ENCODE data around the gene SPSB1. TPM values are rescaled to one million over a fixed set of nuclear protein-coding genes. Genes with fewer than 3 reads are reported as not detected.

The SPSB1 gene
- total RNA-seq, 4 donors from 2014 or later: 40.0 to 82.1 (median 52.6) TPM

DNA sequence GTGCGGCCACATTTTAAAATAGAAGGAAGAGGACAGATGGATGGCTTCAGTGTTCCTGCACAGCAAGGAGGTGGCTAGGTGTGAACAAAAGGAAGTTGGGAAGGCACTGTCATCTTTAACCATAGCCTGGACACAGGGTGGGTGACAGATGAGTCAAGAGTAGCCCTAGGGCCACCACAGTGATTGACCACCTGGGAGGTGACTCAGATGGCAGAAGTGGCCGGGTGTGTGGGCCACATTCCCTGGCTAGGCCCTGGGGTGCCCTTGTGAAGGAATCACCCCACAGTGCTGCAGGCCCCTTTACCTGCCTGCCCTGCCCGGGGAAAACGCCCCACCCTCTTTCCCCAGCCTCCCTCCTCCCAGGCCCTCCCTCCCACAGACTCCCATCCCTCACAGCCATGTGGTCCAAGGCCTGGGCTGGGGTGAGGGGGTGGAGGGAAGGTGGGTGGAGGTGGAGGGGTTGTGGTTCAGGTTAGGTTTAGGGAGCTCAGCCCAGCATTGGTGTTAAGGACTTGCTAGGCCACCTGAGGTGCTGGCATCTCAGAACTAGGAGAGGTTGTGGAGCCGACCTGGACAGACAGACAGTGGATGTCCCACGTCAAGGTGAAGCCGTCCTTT is 59.1 kb downstream of the SPSB1 start:
- in situ Hi-C loops (cut with MboI; ENCODE audit: low pct_ligation_motif_present in 1 of 4, low pct_unique_long_range_greater_than_20kb in 1 of 4, low sequenced_read_pairs in 3 of 4): no loop called here
- peaks cover 11 to 42% (median 26%) of the 10 kb centered on the region in 4 donors for H3K4me1 ChIP-seq
- H3K9me3 ChIP-seq: no peaks in the 10 kb centered on the region
- TF ChIP-seq POLR2A (IDR thresholded peaks at IDR 0.05): no peak
- no peak for TF ChIP-seq POLR2AphosphoS5 (IDR thresholded peaks at IDR 0.05)
- TF ChIP-seq, protein P1, sequence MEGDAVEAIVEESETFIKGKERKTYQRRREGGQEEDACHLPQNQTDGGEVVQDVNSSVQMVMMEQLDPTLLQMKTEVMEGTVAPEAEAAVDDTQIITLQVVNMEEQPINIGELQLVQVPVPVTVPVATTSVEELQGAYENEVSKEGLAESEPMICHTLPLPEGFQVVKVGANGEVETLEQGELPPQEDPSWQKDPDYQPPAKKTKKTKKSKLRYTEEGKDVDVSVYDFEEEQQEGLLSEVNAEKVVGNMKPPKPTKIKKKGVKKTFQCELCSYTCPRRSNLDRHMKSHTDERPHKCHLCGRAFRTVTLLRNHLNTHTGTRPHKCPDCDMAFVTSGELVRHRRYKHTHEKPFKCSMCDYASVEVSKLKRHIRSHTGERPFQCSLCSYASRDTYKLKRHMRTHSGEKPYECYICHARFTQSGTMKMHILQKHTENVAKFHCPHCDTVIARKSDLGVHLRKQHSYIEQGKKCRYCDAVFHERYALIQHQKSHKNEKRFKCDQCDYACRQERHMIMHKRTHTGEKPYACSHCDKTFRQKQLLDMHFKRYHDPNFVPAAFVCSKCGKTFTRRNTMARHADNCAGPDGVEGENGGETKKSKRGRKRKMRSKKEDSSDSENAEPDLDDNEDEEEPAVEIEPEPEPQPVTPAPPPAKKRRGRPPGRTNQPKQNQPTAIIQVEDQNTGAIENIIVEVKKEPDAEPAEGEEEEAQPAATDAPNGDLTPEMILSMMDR (IDR thresholded peaks at IDR 0.05): no peak
- no peak for TF ChIP-seq EP300 (IDR thresholded peaks at IDR 0.05; ENCODE audit: low read depth)
- H3K36me3 ChIP-seq: peaks cover 0 to 6% (median 0%) of the 10 kb centered on the region in 4 donors
- WGBS, 2 donors (ENCODE audit: low coverage in 1 of 2): 71% methylated on average over 7 of the region's 7 CpGs; no CpG with 5 or more reads in 1 of the 2 donors
- no peak overlapping the region for H3K4me3 ChIP-seq
- intact Hi-C loops (cut with DNase I; ENCODE audit: low total_unique reads): no loop called here
- H3K27me3 ChIP-seq: no peaks in the 10 kb centered on the region
- peak overlapping the region in 3 of 4 donors; percentile 1 to 67 (median 4) for H3K27ac ChIP-seq
- DNase-seq: no peak

DNA sequence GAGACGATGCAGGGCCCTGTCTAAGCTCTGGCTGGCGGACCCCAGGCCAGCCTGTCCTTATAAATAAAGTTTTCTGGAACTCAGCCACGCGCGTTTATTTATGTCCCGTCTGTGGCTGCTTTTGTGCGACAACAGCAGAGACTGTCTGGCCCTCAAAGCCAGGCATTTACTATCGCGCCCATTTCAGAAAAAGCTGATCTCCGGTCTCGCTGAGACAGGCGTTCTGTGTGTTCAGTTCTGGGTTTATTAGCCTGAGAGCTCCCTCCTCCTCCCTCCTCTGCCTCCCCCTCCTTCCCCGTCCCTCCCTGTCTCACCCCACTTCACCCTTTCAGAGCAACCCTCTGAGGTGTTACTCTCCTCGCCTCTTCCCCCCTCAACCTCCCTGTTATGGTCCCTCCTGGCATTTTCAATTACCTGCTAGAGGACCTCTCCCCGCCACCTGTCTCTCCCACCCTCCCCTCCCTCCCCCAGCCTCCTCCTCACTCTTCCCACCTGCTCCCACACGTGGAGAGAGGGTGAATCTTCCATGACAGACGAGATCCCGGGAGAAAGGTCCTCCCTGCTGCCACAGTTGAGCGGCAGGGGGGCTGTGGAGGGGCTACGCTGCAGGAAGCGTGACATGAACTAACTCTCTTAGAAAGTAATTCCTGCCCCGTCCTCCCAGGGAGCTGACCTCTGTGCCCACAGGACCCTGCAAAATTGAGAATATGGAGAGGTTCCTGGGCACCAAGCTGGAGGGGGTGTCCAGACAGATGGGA is 59.9 kb downstream of the SPSB1 start:
- 61 to 66% methylated on average over 5 to 21 of the region's 22 CpGs for WGBS, 2 donors (ENCODE audit: low coverage in 1 of 2)
- Histone ChIP-seq H3K4me3 (no peak overlapping the region), H3K36me3 (peaks cover 0 to 6% (median 0%) of the 10 kb centered on the region in 4 donors), H3K27ac (peak overlapping the region in 3 of 4 donors; percentile 1 to 67 (median 4)), H3K27me3 (no peaks in the 10 kb centered on the region), H3K4me1 (peaks cover 11 to 42% (median 25%) of the 10 kb centered on the region in 4 donors), H3K9me3 (no peaks in the 10 kb centered on the region)
- intact Hi-C loops (cut with DNase I; ENCODE audit: low total_unique reads): no loop called here
- DNase-seq: no peak
- in situ Hi-C loops (cut with MboI; ENCODE audit: low pct_ligation_motif_present in 1 of 4, low pct_unique_long_range_greater_than_20kb in 1 of 4, low sequenced_read_pairs in 3 of 4): no loop called here
- TF ChIP-seq EP300 (IDR thresholded peaks at IDR 0.05; ENCODE audit: low read depth): no peak
- no peak for TF ChIP-seq POLR2A (IDR thresholded peaks at IDR 0.05)
- TF ChIP-seq POLR2AphosphoS5 (IDR thresholded peaks at IDR 0.05): no peak
- TF ChIP-seq, protein P1 (IDR thresholded peaks at IDR 0.05): no peak

DNA sequence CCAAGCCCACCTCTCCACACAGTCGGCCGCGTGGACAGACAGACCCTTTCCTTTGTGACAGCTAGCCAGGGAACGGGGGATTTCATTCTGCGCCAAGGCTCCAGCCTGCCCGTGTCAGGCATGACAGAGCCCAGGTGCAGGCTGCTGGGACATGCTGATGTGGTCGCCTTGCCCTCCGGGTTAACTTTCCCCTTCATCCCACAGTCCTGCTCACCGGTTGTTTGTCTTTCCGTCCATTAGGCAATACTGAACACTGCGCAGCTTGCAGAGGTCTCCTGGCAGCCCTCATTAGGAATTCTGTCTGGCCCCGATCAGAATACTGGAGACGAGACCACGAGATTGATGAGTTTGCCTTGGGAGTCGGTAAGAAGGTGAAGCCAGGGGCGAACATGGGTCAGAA is 62.8 kb downstream of the SPSB1 start:
- no peak for DNase-seq
- TF ChIP-seq, protein P1 (IDR thresholded peaks at IDR 0.05): no peak
- TF ChIP-seq EP300 (IDR thresholded peaks at IDR 0.05; ENCODE audit: low read depth): no peak
- no peak for TF ChIP-seq POLR2A (IDR thresholded peaks at IDR 0.05)
- TF ChIP-seq POLR2AphosphoS5 (IDR thresholded peaks at IDR 0.05): no peak
- Histone ChIP-seq H3K36me3 (peaks cover 0 to 6% (median 0%) of the 10 kb centered on the region in 4 donors), H3K27ac (no peak overlapping the region), H3K27me3 (no peaks in the 10 kb centered on the region), H3K9me3 (no peaks in the 10 kb centered on the region), H3K4me3 (no peak overlapping the region), H3K4me1 (peaks cover 3 to 28% (median 16%) of the 10 kb centered on the region in 4 donors)
- intact Hi-C loops (cut with DNase I; ENCODE audit: low total_unique reads) (no loop called here), in situ Hi-C loops (cut with MboI; ENCODE audit: low pct_ligation_motif_present in 1 of 4, low pct_unique_long_range_greater_than_20kb in 1 of 4, low sequenced_read_pairs in 3 of 4) (no loop called here)
- 84 to 85% methylated on average over 5 to 15 of the region's 16 CpGs for WGBS, 2 donors (ENCODE audit: low coverage in 1 of 2)

DNA sequence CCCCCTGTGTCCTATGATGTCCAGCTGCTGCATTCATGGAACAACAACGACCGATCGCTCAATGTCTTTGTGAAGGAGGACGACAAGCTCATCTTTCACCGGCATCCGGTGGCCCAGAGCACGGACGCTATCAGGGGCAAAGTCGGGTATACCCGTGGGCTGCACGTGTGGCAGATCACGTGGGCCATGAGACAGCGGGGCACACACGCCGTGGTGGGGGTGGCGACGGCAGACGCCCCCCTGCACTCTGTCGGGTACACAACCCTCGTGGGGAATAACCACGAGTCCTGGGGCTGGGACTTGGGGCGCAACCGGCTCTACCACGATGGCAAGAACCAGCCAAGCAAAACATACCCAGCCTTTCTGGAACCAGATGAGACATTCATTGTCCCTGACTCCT is 63.3 kb downstream of the SPSB1 start:
- in situ Hi-C loops (cut with MboI; ENCODE audit: low pct_ligation_motif_present in 1 of 4, low pct_unique_long_range_greater_than_20kb in 1 of 4, low sequenced_read_pairs in 3 of 4): no loop called here
- no peak for TF ChIP-seq POLR2A (IDR thresholded peaks at IDR 0.05)
- no peak for TF ChIP-seq EP300 (IDR thresholded peaks at IDR 0.05; ENCODE audit: low read depth)
- TF ChIP-seq, protein P1 (IDR thresholded peaks at IDR 0.05): no peak
- TF ChIP-seq POLR2AphosphoS5 (IDR thresholded peaks at IDR 0.05): no peak
- intact Hi-C loops (cut with DNase I; ENCODE audit: low total_unique reads): no loop called here
- Histone ChIP-seq H3K27me3 (no peaks in the 10 kb centered on the region), H3K36me3 (peaks cover 0 to 6% (median 0%) of the 10 kb centered on the region in 4 donors), H3K9me3 (no peaks in the 10 kb centered on the region), H3K4me3 (no peak overlapping the region), H3K27ac (no peak overlapping the region), H3K4me1 (peaks cover 0 to 22% (median 11%) of the 10 kb centered on the region in 4 donors)
- WGBS, 2 donors (ENCODE audit: low coverage in 1 of 2): 92 to 95% methylated on average over 4 to 24 of the region's 24 CpGs
- no peak for DNase-seq
